Measurements from ENCODE around the gene ARHGAP15. TPM values are rescaled to one million over a fixed set of nuclear protein-coding genes. Genes with fewer than 3 reads are reported as not detected.

The ARHGAP15 gene
- total and polyA plus RNA-seq, 2 donors (not counting 1 experiment from before 2014, with no cell fraction given), result 0.07 TPM; not detected in 1

DNA sequence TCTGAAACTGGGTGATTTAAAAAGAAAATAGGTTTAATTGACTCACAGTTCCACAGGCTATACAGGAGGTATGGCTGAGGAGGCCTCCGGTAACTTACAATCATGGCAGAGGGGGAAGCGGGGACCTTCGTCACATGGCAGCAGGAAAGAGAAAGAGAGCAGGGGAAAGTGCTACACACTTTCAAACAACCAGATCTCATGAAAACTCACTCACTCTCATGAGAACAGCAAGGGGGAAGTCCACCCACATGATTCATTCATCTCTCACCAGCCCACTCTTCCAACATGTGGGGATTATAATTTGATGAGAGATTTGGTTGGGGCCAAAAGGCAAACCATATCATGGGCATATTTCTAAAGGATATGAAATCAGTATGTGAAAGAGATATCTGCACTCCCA lies 12.0 kb upstream of the ARHGAP15 start:
- H2AFZ ChIP-seq (ENCODE audit: low read length), result no peak overlapping the region
- H3K36me3 ChIP-seq (ENCODE audit: control insufficient read depth, insufficient read depth, low read length), result no peaks in the 10 kb centered on the region
- no peaks in the 10 kb centered on the region for H3K9me3 ChIP-seq (ENCODE audit: control insufficient read depth, insufficient read depth, low read depth, low read length)
- no peaks in the 10 kb centered on the region for H3K4me1 ChIP-seq (ENCODE audit: control insufficient read depth, extremely low read depth, insufficient read depth, low read length)
- H3K27ac ChIP-seq (ENCODE audit: insufficient read depth, low read length), result no peak overlapping the region
- no peaks in the 10 kb centered on the region for H4K20me1 ChIP-seq (ENCODE audit: control insufficient read depth, extremely low read depth, insufficient read depth, low read length)
- no peaks in the 10 kb centered on the region for H3K79me2 ChIP-seq (ENCODE audit: control insufficient read depth, insufficient read depth, low read length)
- DNase-seq (ENCODE audit: low read depth in 2 of 2), result no peak
- H3K4me2 ChIP-seq (ENCODE audit: extremely low read depth, insufficient read depth, low read length), result no peak overlapping the region
- no peak overlapping the region for H3K4me3 ChIP-seq (replicated peaks in 1 of 4; ENCODE audit: control extremely low read depth in 1 of 4, insufficient read depth in 1 of 4, low read depth in 3 of 4, low read length in 4 of 4)
- TF ChIP-seq EZH2 (IDR thresholded peaks at IDR 0.05; ENCODE audit: low read length, missing control alignments), result no peak
- TF ChIP-seq CTCF (conservative IDR thresholded peaks at IDR 0.05 in 1 of 2, IDR thresholded peaks at IDR 0.05 in 1 of 2; ENCODE audit: low read depth in 1 of 2, low read length in 2 of 2), result no peak
- H3K9ac ChIP-seq (ENCODE audit: insufficient read depth, low read length), result no peak overlapping the region
- no peaks in the 10 kb centered on the region for H3K27me3 ChIP-seq (ENCODE audit: control insufficient read depth, insufficient read depth, low read length)

DNA sequence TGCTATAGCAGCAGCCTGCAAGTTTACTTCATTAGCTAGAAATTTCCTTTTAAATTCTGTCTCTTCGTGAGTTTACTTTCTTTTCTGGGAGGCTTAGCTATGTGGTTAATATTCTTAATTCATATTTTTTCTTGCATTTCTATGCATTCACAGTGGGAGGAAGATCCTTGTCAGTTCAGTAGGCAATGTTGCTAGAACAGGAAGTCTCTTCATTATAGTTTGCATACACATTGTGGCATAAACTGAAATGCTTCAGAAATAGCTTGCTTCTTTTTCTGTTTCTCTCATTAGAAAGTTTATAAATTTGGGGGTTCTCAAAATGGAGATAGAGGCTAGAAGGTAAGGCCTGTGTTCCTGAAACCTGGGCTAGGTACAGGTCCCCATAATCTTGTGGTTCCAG lies 8.1 kb upstream of the ARHGAP15 start:
- H3K4me1 ChIP-seq (ENCODE audit: control insufficient read depth, extremely low read depth, insufficient read depth, low read length), result no peaks in the 10 kb centered on the region
- H4K20me1 ChIP-seq (ENCODE audit: control insufficient read depth, extremely low read depth, insufficient read depth, low read length), result no peaks in the 10 kb centered on the region
- no peak overlapping the region for H3K27ac ChIP-seq (ENCODE audit: insufficient read depth, low read length)
- H3K4me2 ChIP-seq (ENCODE audit: extremely low read depth, insufficient read depth, low read length), result no peak overlapping the region
- no peak overlapping the region for H2AFZ ChIP-seq (ENCODE audit: low read length)
- no peaks in the 10 kb centered on the region for H3K79me2 ChIP-seq (ENCODE audit: control insufficient read depth, insufficient read depth, low read length)
- no peaks in the 10 kb centered on the region for H3K27me3 ChIP-seq (ENCODE audit: control insufficient read depth, insufficient read depth, low read length)
- no peak overlapping the region for H3K9ac ChIP-seq (ENCODE audit: insufficient read depth, low read length)
- no peaks in the 10 kb centered on the region for H3K9me3 ChIP-seq (ENCODE audit: control insufficient read depth, insufficient read depth, low read depth, low read length)
- no peak overlapping the region for H3K4me3 ChIP-seq (replicated peaks in 1 of 4; ENCODE audit: control extremely low read depth in 1 of 4, insufficient read depth in 1 of 4, low read depth in 3 of 4, low read length in 4 of 4)
- H3K36me3 ChIP-seq (ENCODE audit: control insufficient read depth, insufficient read depth, low read length), result no peaks in the 10 kb centered on the region
- no peak for DNase-seq (ENCODE audit: low read depth in 2 of 2)
- TF ChIP-seq EZH2 (IDR thresholded peaks at IDR 0.05; ENCODE audit: low read length, missing control alignments), result no peak
- TF ChIP-seq CTCF (conservative IDR thresholded peaks at IDR 0.05 in 1 of 2, IDR thresholded peaks at IDR 0.05 in 1 of 2; ENCODE audit: low read depth in 1 of 2, low read length in 2 of 2), result no peak

DNA sequence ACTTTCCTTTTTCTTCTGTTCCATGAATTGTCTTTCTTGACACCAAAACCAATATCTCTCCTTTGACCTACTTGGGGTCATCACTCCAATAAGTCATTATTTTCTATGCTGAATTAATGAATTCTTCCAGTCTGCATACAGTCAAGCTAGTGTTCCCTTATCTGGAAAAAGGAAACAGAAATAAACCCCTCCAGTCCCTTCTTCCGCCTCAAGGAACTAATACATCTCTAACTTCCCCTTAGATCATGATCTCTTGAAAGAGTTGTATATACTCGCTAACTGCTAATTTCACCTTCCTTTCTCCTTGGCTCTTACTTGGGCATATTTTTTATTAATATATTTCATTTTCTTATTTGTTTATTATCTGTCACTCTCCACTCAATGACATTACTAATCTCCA lies 7.3 kb upstream of the ARHGAP15 start:
- no peaks in the 10 kb centered on the region for H4K20me1 ChIP-seq (ENCODE audit: control insufficient read depth, extremely low read depth, insufficient read depth, low read length)
- no peak overlapping the region for H3K9ac ChIP-seq (ENCODE audit: insufficient read depth, low read length)
- H3K36me3 ChIP-seq (ENCODE audit: control insufficient read depth, insufficient read depth, low read length), result no peaks in the 10 kb centered on the region
- no peaks in the 10 kb centered on the region for H3K4me1 ChIP-seq (ENCODE audit: control insufficient read depth, extremely low read depth, insufficient read depth, low read length)
- TF ChIP-seq CTCF (conservative IDR thresholded peaks at IDR 0.05 in 1 of 2, IDR thresholded peaks at IDR 0.05 in 1 of 2; ENCODE audit: low read depth in 1 of 2, low read length in 2 of 2) (no peak), EZH2 (IDR thresholded peaks at IDR 0.05; ENCODE audit: low read length, missing control alignments) (no peak)
- no peak overlapping the region for H2AFZ ChIP-seq (ENCODE audit: low read length)
- DNase-seq (ENCODE audit: low read depth in 2 of 2), result no peak
- H3K79me2 ChIP-seq (ENCODE audit: control insufficient read depth, insufficient read depth, low read length), result no peaks in the 10 kb centered on the region
- no peak overlapping the region for H3K27ac ChIP-seq (ENCODE audit: insufficient read depth, low read length)
- H3K4me3 ChIP-seq (replicated peaks in 1 of 4; ENCODE audit: control extremely low read depth in 1 of 4, insufficient read depth in 1 of 4, low read depth in 3 of 4, low read length in 4 of 4), result no peak overlapping the region
- no peaks in the 10 kb centered on the region for H3K27me3 ChIP-seq (ENCODE audit: control insufficient read depth, insufficient read depth, low read length)
- H3K4me2 ChIP-seq (ENCODE audit: extremely low read depth, insufficient read depth, low read length), result no peak overlapping the region
- no peaks in the 10 kb centered on the region for H3K9me3 ChIP-seq (ENCODE audit: control insufficient read depth, insufficient read depth, low read depth, low read length)

All from fibroblast of lung (primary cell).